HG03135 (cell line): Measurements from ENCODE around the gene HHIPL1.

Experiments
- ATAC-seq: cut with Tn5 transposase; IDR thresholded peaks from one replicate; pipeline ENCODE4 v1.9.1; 2021; ENCODE audit warnings: mild to moderate bottlenecking, moderate library complexity; ENCODE audit not compliant: unreplicated experiment

The HHIPL1 gene

GRCh38 chr14:99674064-99674650 lies 29.2 kb downstream of the HHIPL1 start:
- no peak for ATAC-seq

- no peak for ATAC-seq
These were observed 29.9 kb downstream of the HHIPL1 start for GRCh38 chr14:99674776-99675381.

GRCh38 chr14:99675382-99675835 lies 30.5 kb downstream of the HHIPL1 start:
- no peak for ATAC-seq

GRCh38 chr14:99675951-99676350 lies 31.0 kb downstream of the HHIPL1 start:
- no peak for ATAC-seq

- ATAC-seq, result no peak
These were observed 31.7 kb downstream of the HHIPL1 start for GRCh38 chr14:99676657-99677056.

- ATAC-seq, result no peak
These were observed 32.6 kb downstream of the HHIPL1 start for GRCh38 chr14:99677231-99678140.

- no peak for ATAC-seq
These were observed 33.3 kb downstream of the HHIPL1 start for GRCh38 chr14:99678198-99678597.

GRCh38 chr14:99679111-99679510 lies 34.2 kb downstream of the HHIPL1 start:
- ATAC-seq, result no peak

- no peak for ATAC-seq
These were observed 34.6 kb downstream of the HHIPL1 start for GRCh38 chr14:99679543-99679942.

- no peak for ATAC-seq
These were observed 35.1 kb downstream of the HHIPL1 start for GRCh38 chr14:99679996-99680395.

GRCh38 chr14:99681101-99681831 lies 36.3 kb downstream of the HHIPL1 start:
- ATAC-seq, result no peak

GRCh38 chr14:99681832-99682148 lies 36.9 kb downstream of the HHIPL1 start:
- ATAC-seq, result no peak

- ATAC-seq, result peak; percentile 33
These were observed 38.1 kb downstream of the HHIPL1 start for GRCh38 chr14:99682809-99683618.

GRCh38 chr14:99683619-99684409 lies 38.9 kb downstream of the HHIPL1 start, which contains the start of gene CYP46A1:
Gene CYP46A1 (plus strand): TSS chr14:99684298. CDS start chr14:99684418, 120 bp downstream.
- ATAC-seq, result peak; percentile 94

GRCh38 chr14:99684410-99684934 lies 39.5 kb downstream of the HHIPL1 start:
- ATAC-seq, result peak; percentile 34

GRCh38 chr14:99685151-99685591 lies 40.2 kb downstream of the HHIPL1 start:
- ATAC-seq, result no peak

GRCh38 chr14:99685596-99685995 lies 40.7 kb downstream of the HHIPL1 start:
- ATAC-seq, result no peak

GRCh38 chr14:99686557-99687283 lies 41.8 kb downstream of the HHIPL1 start:
- ATAC-seq, result no peak
